AG10803 (cell line): Measurements from ENCODE around the gene TTBK1.

Experiments
- DNase-seq: peaks from one replicate; pipeline ENCODE4 v3.0.0; 2010; ENCODE audit warnings: low read depth
- H3K4me3 ChIP-seq: 2 replicates; pipeline ENCODE4 v1.5.1; 2011; ENCODE audit warnings: mild to moderate bottlenecking, low read length, control low read depth
- CTCF ChIP-seq: conservative IDR thresholded peaks from 2 replicates; pipeline ENCODE4 v1.5.1; 2011; ENCODE audit warnings: mild to moderate bottlenecking, low read length, control low read depth, inconsistent platforms

Gene TTBK1

GRCh38 chr6:43203718-43204095, 39.6 kb upstream of the TTBK1 start:
- H3K4me3 ChIP-seq, result no peak overlapping the region
- no peak for TF ChIP-seq CTCF
- DNase-seq, result no peak

- no peak for DNase-seq
- TF ChIP-seq CTCF, result no peak
- H3K4me3 ChIP-seq, result no peak overlapping the region
Observed at GRCh38 chr6:43204271-43205105, 38.8 kb upstream of the TTBK1 start.

- no peak for TF ChIP-seq CTCF
- DNase-seq, result no peak
- no peak overlapping the region for H3K4me3 ChIP-seq
Observed at GRCh38 chr6:43205849-43206248, 37.4 kb upstream of the TTBK1 start.

GRCh38 chr6:43207286-43207685, 36.0 kb upstream of the TTBK1 start:
- no peak for DNase-seq
- H3K4me3 ChIP-seq, result no peak overlapping the region
- no peak for TF ChIP-seq CTCF

- no peak for DNase-seq
- no peak overlapping the region for H3K4me3 ChIP-seq
- no peak for TF ChIP-seq CTCF
Observed at GRCh38 chr6:43211955-43212354, 31.3 kb upstream of the TTBK1 start.

- DNase-seq, result no peak
- no peak for TF ChIP-seq CTCF
- H3K4me3 ChIP-seq, result no peak overlapping the region
Observed at GRCh38 chr6:43213431-43213830, 29.9 kb upstream of the TTBK1 start.

GRCh38 chr6:43215066-43215465, 28.2 kb upstream of the TTBK1 start:
- TF ChIP-seq CTCF, result no peak
- no peak for DNase-seq
- no peak overlapping the region for H3K4me3 ChIP-seq
